GM20000 (cell line): Measurements from ENCODE around the gene NAGS.

Source experiments
- DNase-seq: peaks from one replicate; pipeline ENCODE4 v3.0.0; 2012; ENCODE audit warnings: low spot score
- CTCF ChIP-seq: IDR thresholded peaks from 2 replicates; pipeline ENCODE4 v1.5.1; 2012; ENCODE audit warnings: mild to moderate bottlenecking, control low read depth; ENCODE audit errors: extremely low read depth, missing control alignments

NAGS gene

DNA sequence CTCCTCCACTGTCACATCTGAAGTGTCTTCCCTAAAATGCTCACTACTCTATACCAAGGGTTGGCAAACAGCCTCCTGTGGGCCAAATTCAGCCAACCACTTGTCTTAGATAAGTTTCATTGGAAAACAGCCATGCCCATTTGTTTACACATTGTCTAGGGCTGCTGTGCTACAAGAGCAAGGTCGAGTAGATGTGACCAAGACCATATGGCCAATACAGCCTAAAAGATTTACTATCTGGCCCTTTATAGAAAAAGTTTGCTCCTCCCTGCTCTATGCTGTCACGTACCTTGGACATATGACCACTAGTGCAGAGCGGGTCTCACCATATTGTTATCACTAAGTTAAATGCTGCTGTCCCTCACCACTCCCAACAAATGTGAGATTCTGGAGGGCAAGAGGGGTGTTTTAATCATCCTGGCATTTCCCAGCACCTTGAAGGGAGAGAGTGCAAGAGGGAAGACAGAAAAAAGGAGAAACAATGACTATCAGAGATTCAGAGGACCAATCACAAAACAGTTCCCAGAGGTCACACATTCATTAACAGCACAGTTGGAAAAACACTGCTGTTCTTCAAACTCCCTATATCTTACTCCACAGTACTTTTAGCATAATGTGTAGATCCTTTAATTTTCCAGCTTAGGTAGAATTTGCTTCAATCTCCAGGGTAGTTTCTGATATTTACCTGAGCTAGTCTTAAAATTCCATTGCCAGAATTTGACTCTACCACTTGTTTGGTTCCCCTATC is 48.9 kb downstream of the NAGS start:
- no peak for DNase-seq
- no peak for TF ChIP-seq CTCF
